ENCODE measurements around the gene FAM241A. TPM values are rescaled to one million over a fixed set of nuclear protein-coding genes. Genes with fewer than 3 reads are reported as not detected.
A peak's percentile ranks its signal among the peaks of the same experiment; 100 is the strongest.
"Not testable (repeated sequence)": the region's sequence is repeated elsewhere in the genome, so short reads cannot be mapped to it uniquely, and the experiment has no call there.

The FAM241A gene
- total RNA-seq (1 to 10 TPM; 2.8 to 3.7 TPM), total RNA-seq (25.3 to 29.8 reads per million in 2 donors)

DNA sequence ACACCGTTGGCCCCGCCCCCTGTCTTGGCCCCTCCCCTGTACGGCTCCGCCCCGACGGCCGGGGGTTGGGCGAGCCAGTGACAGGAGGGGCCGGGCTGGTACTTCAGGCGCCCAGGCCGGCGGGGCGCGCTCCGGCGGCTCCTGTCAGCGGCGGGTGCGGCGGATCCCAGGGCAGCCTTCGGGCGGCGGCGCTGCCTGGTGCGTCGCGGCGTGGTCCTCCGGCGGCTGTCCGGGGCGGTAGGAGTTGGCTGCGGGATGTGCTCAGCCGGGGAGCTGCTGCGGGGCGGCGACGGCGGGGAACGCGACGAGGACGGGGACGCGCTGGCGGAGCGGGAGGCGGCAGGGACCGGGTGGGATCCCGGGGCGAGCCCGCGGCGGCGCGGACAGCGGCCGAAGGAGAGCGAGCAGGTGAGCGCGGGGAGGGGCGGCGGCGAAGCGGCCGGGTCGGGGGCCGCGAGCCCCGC is at the start of gene FAM241A:
Gene FAM241A (plus strand): TSS at position 129 of the 464 bp plus-strand sequence. CDS start 127 bp downstream, at position 256.
- peak; percentile 91 for ATAC-seq
- Mint-ChIP-seq H3K27me3 (no peaks in the 10 kb centered on the region), H3K4me1 (peaks cover 36% of the 10 kb centered on the region), H3K4me3 (peak within 1 kb of the TSS; percentile 96), H3K36me3 (ENCODE audit: low read depth) (peaks cover 4% of the 10 kb centered on the region), H3K27ac (peak within 1 kb of the TSS; percentile 95)
- H3K9me3 ChIP-seq (ENCODE audit: control insufficient read depth, low read length, poor library complexity, severe bottlenecking), result no peaks in the 10 kb centered on the region
- peak; percentile 84 to 91 (median 87) for DNase-seq

DNA sequence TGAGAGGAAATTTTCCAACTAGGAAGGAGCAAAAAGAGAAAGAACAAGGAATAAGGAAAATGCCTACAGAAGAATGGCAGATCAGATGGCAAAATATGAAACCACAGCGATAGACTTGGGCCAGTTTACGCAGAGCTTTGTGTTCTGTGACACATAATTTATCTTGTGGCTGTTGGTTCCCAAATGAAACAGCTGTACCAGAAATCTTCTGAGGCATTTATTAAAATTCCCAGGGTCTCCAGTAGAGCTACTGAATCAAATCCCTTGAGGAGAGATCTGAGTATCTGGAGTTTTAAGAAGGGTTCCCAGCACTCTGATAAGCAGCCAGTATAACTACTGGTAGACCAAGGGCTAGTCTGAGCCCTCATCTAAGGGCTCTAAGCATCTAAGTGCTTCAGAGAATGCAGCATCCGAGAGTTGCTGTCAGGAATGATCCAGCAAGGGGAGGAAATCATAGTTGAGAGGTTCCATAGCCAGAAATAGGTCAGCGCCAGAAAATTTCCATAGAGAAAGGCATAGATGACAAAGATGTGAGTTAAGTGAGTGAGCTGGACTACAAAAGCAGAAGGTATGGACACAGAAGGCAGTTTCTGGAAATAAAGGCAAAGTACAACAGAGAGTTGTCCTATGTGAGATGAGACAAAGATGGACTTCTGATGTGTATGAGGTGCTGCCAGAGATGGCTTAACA is 46.3 kb upstream of the FAM241A start:
- Mint-ChIP-seq H3K27me3 (peaks cover 27% of the 10 kb centered on the region), H3K27ac (no peak overlapping the region), H3K4me3 (no peak overlapping the region), H3K36me3 (ENCODE audit: low read depth) (peaks cover 2% of the 10 kb centered on the region), H3K4me1 (peaks cover 4% of the 10 kb centered on the region)
- ATAC-seq (no peak), DNase-seq (no peak)
- H3K9me3 ChIP-seq (ENCODE audit: control insufficient read depth, low read length, poor library complexity, severe bottlenecking), result no peaks in the 10 kb centered on the region

DNA sequence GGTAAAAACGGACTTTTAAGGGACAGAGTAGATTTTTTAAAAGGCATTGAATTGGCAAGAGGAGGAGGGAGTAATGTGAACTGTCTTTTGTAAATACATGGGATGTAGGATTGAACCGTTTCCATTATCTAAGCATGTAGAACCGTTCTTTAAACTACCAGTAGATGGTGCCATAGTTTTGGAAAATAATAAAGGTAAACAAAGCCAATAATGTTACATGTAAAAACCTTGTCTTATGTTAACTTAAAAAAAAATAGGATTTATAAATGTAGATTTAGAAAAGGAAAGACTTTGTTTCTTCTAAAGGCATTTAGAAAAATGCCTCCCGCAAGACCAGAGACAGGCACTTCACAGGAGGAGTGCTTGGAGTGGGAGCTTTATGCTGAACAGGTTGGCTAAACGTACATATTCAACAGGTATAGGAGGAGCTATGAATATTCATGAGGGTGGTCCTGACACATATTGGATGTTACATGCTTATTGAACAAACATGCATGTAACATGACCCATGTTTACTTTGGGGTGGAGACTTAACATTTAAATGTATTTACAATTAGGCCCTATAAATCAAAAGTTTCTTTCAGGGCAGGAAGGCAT is 45.5 kb upstream of the FAM241A start:
- H3K36me3 Mint-ChIP-seq (ENCODE audit: low read depth), result peaks cover 2% of the 10 kb centered on the region
- ATAC-seq (peak; percentile 79), DNase-seq (no peak)
- no peaks in the 10 kb centered on the region for H3K9me3 ChIP-seq (ENCODE audit: control insufficient read depth, low read length, poor library complexity, severe bottlenecking)
- no peak overlapping the region for H3K27ac Mint-ChIP-seq
- peaks cover 4% of the 10 kb centered on the region for H3K4me1 Mint-ChIP-seq
- peaks cover 22% of the 10 kb centered on the region for H3K27me3 Mint-ChIP-seq
- no peak overlapping the region for H3K4me3 Mint-ChIP-seq

DNA sequence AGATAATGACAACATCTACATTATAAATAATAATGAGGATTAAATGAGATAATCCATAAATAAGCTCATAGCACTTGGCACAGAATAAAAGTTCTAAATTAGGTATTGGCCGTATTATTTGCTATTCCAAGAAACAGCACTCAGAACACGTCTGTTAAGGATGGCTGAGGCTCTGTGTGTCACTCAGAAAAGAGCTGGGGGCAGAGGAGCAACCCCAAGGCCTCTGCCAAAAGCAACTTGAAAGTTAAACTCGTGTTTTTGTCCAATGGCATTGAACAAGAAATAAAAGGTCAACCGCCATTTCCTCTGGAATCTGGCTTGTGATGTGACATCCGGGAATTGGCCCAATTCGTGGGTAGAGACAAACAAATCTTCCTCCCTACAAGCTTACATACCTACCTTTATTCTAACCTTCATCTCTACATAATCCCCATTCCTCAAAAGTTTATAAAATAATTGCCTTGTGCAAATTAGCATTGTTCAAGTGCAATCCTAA is 42.3 kb upstream of the FAM241A start:
- Mint-ChIP-seq H3K36me3 (ENCODE audit: low read depth) (no peaks in the 10 kb centered on the region), H3K4me3 (no peak overlapping the region), H3K27me3 (peaks cover 13% of the 10 kb centered on the region), H3K4me1 (peaks cover 8% of the 10 kb centered on the region), H3K27ac (no peak overlapping the region)
- ATAC-seq (no peak), DNase-seq (no peak)
- H3K9me3 ChIP-seq (ENCODE audit: control insufficient read depth, low read length, poor library complexity, severe bottlenecking), result no peaks in the 10 kb centered on the region

DNA sequence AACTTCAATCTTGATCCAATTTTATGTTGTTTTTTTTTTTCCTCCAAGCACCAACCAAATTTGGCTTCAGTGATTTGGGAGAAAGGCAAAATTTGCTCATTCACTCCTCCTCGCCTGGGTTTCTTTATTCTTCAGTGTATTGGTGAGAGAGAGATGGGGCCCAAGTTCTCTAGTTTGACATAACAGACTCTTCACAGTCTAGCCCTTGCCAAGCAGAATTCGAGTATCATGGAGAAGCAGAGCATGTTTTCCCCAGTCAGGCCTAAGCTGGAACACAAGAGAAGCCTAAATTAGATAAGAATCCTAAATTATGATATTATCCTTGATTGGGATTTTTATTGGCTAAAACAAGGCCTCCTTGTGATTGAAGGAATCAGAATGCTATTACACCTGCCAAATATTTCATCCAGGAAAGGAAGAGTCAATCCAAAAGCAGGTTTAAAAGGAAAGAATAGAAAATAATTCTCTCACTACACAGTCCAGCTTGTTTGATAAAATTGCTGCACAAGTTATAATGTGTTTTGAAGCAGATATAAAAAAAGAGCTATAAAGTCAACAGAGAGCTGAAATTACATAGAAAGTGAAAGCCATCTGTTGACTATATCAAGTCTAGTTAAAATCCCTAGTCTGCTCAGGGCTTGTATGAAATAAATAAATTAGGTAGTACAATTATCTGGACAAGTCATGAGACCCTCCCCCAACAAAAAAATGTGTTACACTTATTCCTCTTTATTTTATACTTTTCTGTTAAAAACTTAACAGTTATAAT is 39.9 kb upstream of the FAM241A start:
- Mint-ChIP-seq H3K27ac (no peak overlapping the region), H3K4me3 (no peak overlapping the region), H3K4me1 (peaks cover 7% of the 10 kb centered on the region), H3K36me3 (ENCODE audit: low read depth) (no peaks in the 10 kb centered on the region), H3K27me3 (no peaks in the 10 kb centered on the region)
- no peak for ATAC-seq
- DNase-seq, result no peak
- H3K9me3 ChIP-seq (ENCODE audit: control insufficient read depth, low read length, poor library complexity, severe bottlenecking), result no peaks in the 10 kb centered on the region

DNA sequence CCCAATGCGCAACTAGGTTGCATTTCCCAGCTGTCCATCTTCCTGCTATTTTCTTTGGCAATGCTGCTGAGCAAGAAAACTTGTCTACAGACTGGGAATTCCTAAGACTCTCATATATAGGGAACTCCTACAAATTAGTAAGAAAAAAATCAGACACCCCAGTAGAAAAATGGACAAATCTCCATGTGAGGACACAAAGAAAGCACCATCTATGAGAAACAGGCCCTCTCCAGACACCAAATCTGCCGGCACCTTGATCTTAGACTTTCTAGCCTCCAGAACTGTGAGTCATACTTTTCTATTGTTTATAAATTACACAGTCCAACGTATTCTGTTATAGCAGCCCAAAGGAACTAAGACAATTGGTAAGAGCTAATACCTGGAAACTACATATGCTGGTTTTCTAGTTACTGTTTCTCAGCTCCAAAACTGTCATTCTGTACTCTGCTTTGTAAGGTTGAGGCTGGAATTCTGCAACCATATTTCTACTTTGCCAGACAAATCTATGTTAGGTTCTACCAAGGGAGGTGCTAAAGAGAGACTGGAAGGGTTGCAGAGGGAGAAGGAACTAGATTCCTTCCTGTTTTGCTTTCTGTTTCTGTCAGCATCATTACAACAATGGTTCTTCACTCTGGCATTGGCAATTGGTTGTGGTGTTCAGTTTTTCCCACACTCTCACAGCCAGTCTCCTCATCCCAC is 35.7 kb upstream of the FAM241A start:
- ATAC-seq (no peak), DNase-seq (no peak)
- Mint-ChIP-seq H3K27me3 (peaks cover 8% of the 10 kb centered on the region), H3K4me3 (no peak overlapping the region), H3K27ac (peak overlapping the region; percentile 29), H3K36me3 (ENCODE audit: low read depth) (peaks cover 3% of the 10 kb centered on the region), H3K4me1 (peaks cover 10% of the 10 kb centered on the region)
- H3K9me3 ChIP-seq (ENCODE audit: control insufficient read depth, low read length, poor library complexity, severe bottlenecking), result no peaks in the 10 kb centered on the region

DNA sequence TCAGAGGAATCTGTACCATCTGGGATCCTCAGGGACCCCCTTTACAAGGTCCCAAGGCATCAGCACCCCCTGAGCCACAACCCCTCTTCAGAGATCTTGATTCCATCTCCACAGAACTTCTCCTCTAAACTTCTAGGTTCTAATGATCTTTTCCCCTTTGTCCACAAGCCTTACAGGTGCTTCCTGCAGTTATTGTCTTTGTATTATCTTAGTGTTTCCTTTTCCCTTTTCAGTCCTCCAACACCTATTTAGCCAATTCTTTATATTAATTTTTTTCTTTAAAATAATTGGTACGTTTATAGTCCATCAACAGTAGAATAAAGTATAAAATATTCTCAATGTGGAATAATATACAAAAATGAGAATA is 35.2 kb upstream of the FAM241A start:
- Mint-ChIP-seq H3K4me1 (peaks cover 10% of the 10 kb centered on the region), H3K4me3 (no peak overlapping the region), H3K27ac (peak overlapping the region; percentile 29), H3K36me3 (ENCODE audit: low read depth) (peaks cover 3% of the 10 kb centered on the region), H3K27me3 (peaks cover 8% of the 10 kb centered on the region)
- DNase-seq (no peak), ATAC-seq (no peak)
- H3K9me3 ChIP-seq (ENCODE audit: control insufficient read depth, low read length, poor library complexity, severe bottlenecking), result no peaks in the 10 kb centered on the region

DNA sequence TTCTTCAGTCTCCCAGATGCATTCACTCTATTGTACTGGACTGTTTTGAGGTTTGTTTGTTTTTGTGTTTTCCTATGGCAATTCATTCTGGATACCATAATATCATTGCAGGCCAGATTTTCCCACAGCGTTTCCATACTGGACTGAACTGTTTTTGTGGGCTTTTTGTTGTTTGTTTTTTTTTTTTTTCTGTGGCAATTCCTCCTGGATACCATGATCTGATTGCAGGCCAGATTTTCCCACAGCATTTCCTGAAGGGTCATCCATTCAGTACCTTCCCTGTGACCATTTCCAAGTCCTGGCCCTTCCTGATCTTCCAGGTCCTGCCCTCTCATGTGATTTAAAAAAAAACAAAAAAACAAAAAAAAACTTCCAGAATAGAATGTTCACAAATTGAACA is 33.9 kb upstream of the FAM241A start:
- Mint-ChIP-seq H3K4me1 (peaks cover 5% of the 10 kb centered on the region), H3K4me3 (no peak overlapping the region), H3K27ac (no peak overlapping the region), H3K27me3 (peaks cover 8% of the 10 kb centered on the region), H3K36me3 (ENCODE audit: low read depth) (peaks cover 3% of the 10 kb centered on the region)
- no peaks in the 10 kb centered on the region for H3K9me3 ChIP-seq (ENCODE audit: control insufficient read depth, low read length, poor library complexity, severe bottlenecking)
- no peak for ATAC-seq
- no peak for DNase-seq

DNA sequence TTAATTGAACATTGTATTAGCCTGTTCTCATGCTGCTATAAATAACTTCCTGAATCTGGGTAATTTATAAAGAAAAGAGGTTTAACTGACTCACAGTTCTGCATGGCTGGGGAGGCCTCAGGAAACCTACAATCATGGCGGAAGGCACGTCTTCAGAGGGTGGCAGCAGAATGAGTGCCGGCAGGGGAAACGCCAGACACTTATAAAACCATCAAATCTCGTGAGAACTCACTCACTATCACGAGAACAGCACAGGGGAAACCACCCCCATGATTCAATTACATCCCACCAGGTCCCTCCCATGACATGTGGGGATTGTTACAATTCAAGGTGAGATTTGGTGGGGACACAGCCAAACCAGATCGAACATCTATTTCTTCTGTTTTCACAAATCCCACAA is 33.2 kb upstream of the FAM241A start:
- not testable (repeated sequence) for H3K9me3 ChIP-seq (ENCODE audit: control insufficient read depth, low read length, poor library complexity, severe bottlenecking); H3K36me3 Mint-ChIP-seq (ENCODE audit: low read depth); H3K4me3 Mint-ChIP-seq; DNase-seq; H3K27me3 Mint-ChIP-seq; H3K4me1 Mint-ChIP-seq; ATAC-seq
- peak overlapping the region; percentile 70 for H3K27ac Mint-ChIP-seq

DNA sequence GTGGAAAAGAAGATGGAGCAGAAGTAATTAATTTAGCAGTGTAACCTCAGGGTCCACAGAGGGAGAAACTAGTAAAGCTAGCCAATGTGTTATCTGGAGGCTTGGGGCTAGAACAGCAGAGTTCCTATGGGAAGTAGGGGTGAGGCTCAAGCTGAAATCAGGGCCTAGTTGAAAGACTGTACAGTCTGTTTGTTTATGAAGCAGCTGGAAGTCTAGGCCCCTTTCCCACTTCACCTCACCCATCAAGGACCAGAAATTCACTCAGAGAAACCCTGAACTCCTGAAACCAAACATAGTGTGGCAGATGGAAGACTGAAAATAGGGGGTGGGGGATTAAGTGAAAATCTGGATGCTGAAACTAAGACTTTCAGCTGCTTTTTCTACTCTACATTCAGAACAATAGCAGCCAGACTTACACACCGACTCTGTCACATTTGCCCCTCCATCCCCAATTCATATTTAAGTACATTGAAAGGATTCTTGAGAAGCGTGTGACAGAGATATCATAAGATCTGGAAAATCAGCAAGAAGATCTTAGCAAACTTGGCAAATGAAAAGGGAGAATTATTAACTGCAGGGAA is 32.6 kb upstream of the FAM241A start:
- Mint-ChIP-seq H3K4me1 (peaks cover 5% of the 10 kb centered on the region), H3K27me3 (peaks cover 8% of the 10 kb centered on the region), H3K36me3 (ENCODE audit: low read depth) (peaks cover 3% of the 10 kb centered on the region), H3K4me3 (no peak overlapping the region), H3K27ac (peak overlapping the region; percentile 70)
- DNase-seq, result no peak
- ATAC-seq, result no peak
- H3K9me3 ChIP-seq (ENCODE audit: control insufficient read depth, low read length, poor library complexity, severe bottlenecking), result no peaks in the 10 kb centered on the region

DNA sequence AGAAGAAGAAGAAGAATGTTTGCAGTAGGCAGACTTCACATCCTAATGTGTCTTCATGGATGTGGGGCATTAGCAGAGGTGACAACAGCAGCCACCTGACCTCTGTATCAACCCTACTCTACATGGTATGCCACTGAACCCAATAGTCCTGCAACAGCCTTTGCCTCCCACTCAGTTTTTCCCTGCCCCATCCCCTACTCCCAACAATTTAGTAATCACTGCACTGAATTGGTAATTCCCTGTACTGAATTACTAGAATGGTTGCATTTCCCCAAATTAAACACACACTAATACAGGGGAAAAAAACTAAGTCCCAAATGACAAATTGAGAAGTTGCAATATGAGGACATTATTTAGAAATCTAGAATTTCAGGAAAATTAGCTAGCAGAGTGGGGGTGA is 31.4 kb upstream of the FAM241A start:
- Mint-ChIP-seq H3K27me3 (peaks cover 8% of the 10 kb centered on the region), H3K27ac (no peak overlapping the region)

DNA sequence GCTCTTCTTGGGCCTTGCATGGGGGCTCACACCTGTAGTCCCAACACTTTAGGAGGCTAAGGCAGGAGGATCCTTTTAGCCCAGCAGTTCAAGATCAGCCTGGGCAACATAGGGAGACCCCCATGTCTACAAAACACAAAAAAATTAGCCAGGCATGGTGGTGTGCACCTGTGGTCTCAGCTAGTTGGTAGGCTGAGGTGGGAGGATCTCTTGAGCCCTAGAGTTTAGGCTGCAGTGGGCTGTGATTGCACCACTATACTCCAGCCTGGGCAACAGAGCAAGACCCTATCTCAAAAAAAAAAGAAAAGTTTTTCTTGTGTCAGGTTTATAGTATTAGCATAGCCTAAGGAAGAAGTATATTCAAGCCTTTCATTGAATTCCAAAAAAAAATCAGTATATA is 30.8 kb upstream of the FAM241A start:
- peaks cover 3% of the 10 kb centered on the region for H3K36me3 Mint-ChIP-seq (ENCODE audit: low read depth)
- H3K27ac Mint-ChIP-seq, result no peak overlapping the region
- H3K4me3 Mint-ChIP-seq, result no peak overlapping the region
- no peaks in the 10 kb centered on the region for H3K9me3 ChIP-seq (ENCODE audit: control insufficient read depth, low read length, poor library complexity, severe bottlenecking)
- H3K27me3 Mint-ChIP-seq, result peaks cover 8% of the 10 kb centered on the region
- peaks cover 10% of the 10 kb centered on the region for H3K4me1 Mint-ChIP-seq
- ATAC-seq, result no peak
- DNase-seq, result no peak

More for the DNA sequence above, 31.4 kb upstream of the FAM241A start:
- ATAC-seq (no peak), DNase-seq (no peak)
- peaks cover 3% of the 10 kb centered on the region for H3K36me3 Mint-ChIP-seq (ENCODE audit: low read depth)
- H3K9me3 ChIP-seq (ENCODE audit: control insufficient read depth, low read length, poor library complexity, severe bottlenecking), result no peaks in the 10 kb centered on the region
- H3K4me1 Mint-ChIP-seq, result peaks cover 8% of the 10 kb centered on the region
- no peak overlapping the region for H3K4me3 Mint-ChIP-seq

Measured in T-helper 17 cell (primary cell).